Measurements from ENCODE around the gene DUSP12. TPM values are rescaled to one million over a fixed set of nuclear protein-coding genes. Genes with fewer than 3 reads are reported as not detected.

The DUSP12 gene
- total RNA-seq, 1 donor from 2014 or later: 4.8 TPM

Other genes starting within 250 kb of the DUSP12 start
- gene FCGR2A, start 244.3 kb upstream of the DUSP12 start, total RNA-seq: 4.0 TPM
- gene HSPA6, start 225.2 kb upstream of the DUSP12 start, total RNA-seq: 0.48 TPM
- 25.2 TPM for gene FCGR3A, start 200.0 kb upstream of the DUSP12 start, total RNA-seq
- 1.9 TPM for gene FCGR3B, start 118.6 kb upstream of the DUSP12 start, total RNA-seq
- gene FCGR2B, start 86.6 kb upstream of the DUSP12 start, total RNA-seq: 14.9 TPM
- not detected for gene FCRLA, start 42.6 kb upstream of the DUSP12 start, total RNA-seq
- gene FCRLB, start 28.2 kb upstream of the DUSP12 start, total RNA-seq: 0.53 TPM
- gene ATF6, start 16.5 kb downstream of the DUSP12 start, total RNA-seq: 14.4 TPM

Data from left lobe of liver (tissue), 1 donor.